Measurements from ENCODE around the gene PCDHGB5. TPM values are rescaled to one million over a fixed set of nuclear protein-coding genes. Genes with fewer than 3 reads are reported as not detected.
A peak's percentile ranks its signal among the peaks of the same experiment; 100 is the strongest.
"Not testable (repeated sequence)": the region's sequence is repeated elsewhere in the genome, so short reads cannot be mapped to it uniquely, and the experiment has no call there.

The PCDHGB5 gene
- total RNA-seq, 1 experiment from 2014 or later, result 12.4 TPM

- intact Hi-C loops (cut with micrococcal nuclease; ENCODE audit: unreplicated experiment), result loop anchor here (1.0 kb wide), 1 partner anchor 191 kb away; no protein-coding TSS in a partner anchor
- Mint-ChIP-seq H3K27me3 (ENCODE audit: unreplicated experiment) (no peaks in the 10 kb centered on the region), H3K27ac (ENCODE audit: unreplicated experiment) (peak within 1 kb of the TSS; percentile 75), H3K9me3 (ENCODE audit: low read depth, unreplicated experiment) (peaks cover 14% of the 10 kb centered on the region), H3K4me3 (ENCODE audit: low read depth, unreplicated experiment) (peak within 1 kb of the TSS; percentile 62), H3K36me3 (ENCODE audit: insufficient read depth, unreplicated experiment) (peaks cover 9% of the 10 kb centered on the region), H3K4me1 (ENCODE audit: low read depth, unreplicated experiment) (no peaks in the 10 kb centered on the region)
- CTCF ChIA-PET, result interaction anchor here (0.7 to 1.4 kb wide), 8 partner anchors 105 to 321 kb away, joined by 3 to 10 read pairs (median 4); partner anchors contain the start of genes PCDHB14 and PCDHGC3
- BruUV-seq (replicated peaks), result TSS peak; percentile 60
- no peak for TF ChIP-seq CTCF (IDR thresholded peaks at IDR 0.05; ENCODE audit: unreplicated experiment)
- peak; percentile 41 for DNase-seq
These were observed 27.5 kb upstream of the PCDHGB5 start, which contains the start of gene PCDHGB3 for GRCh38 chr5:141369994-141370848. Gene PCDHGB3 (plus strand): TSS chr5:141370242. CDS start chr5:141370395, 153 bp downstream.

- BruUV-seq (replicated peaks), result no TSS peak
- H3K4me1 Mint-ChIP-seq (ENCODE audit: low read depth, unreplicated experiment), result no peaks in the 10 kb centered on the region
- no peaks in the 10 kb centered on the region for H3K27me3 Mint-ChIP-seq (ENCODE audit: unreplicated experiment)
- intact Hi-C loops (cut with micrococcal nuclease; ENCODE audit: unreplicated experiment), result no loop called here
- DNase-seq, result no peak
- TF ChIP-seq CTCF (IDR thresholded peaks at IDR 0.05; ENCODE audit: unreplicated experiment), result no peak
- peaks cover 9% of the 10 kb centered on the region for H3K9me3 Mint-ChIP-seq (ENCODE audit: low read depth, unreplicated experiment)
- no peak overlapping the region for H3K27ac Mint-ChIP-seq (ENCODE audit: unreplicated experiment)
- CTCF ChIA-PET, result no interaction called here
- peaks cover 9% of the 10 kb centered on the region for H3K36me3 Mint-ChIP-seq (ENCODE audit: insufficient read depth, unreplicated experiment)
- H3K4me3 Mint-ChIP-seq (ENCODE audit: low read depth, unreplicated experiment), result no peak overlapping the region
These were observed 25.9 kb upstream of the PCDHGB5 start for GRCh38 chr5:141371572-141372475.

GRCh38 chr5:141373673-141374317 lies 24.0 kb upstream of the PCDHGB5 start, which contains the start of gene PCDHGA6:
Gene PCDHGA6 (plus strand): TSS chr5:141373891. CDS start chr5:141374084, 193 bp downstream.
- no TSS peak for BruUV-seq (replicated peaks)
- CTCF ChIA-PET, result no interaction called here
- no peaks in the 10 kb centered on the region for H3K27me3 Mint-ChIP-seq (ENCODE audit: unreplicated experiment)
- peaks cover 9% of the 10 kb centered on the region for H3K9me3 Mint-ChIP-seq (ENCODE audit: low read depth, unreplicated experiment)
- DNase-seq, result no peak
- intact Hi-C loops (cut with micrococcal nuclease; ENCODE audit: unreplicated experiment), result no loop called here
- no peak within 1 kb of the TSS for H3K27ac Mint-ChIP-seq (ENCODE audit: unreplicated experiment)
- peaks cover 9% of the 10 kb centered on the region for H3K36me3 Mint-ChIP-seq (ENCODE audit: insufficient read depth, unreplicated experiment)
- no peak within 1 kb of the TSS for H3K4me3 Mint-ChIP-seq (ENCODE audit: low read depth, unreplicated experiment)
- no peak for TF ChIP-seq CTCF (IDR thresholded peaks at IDR 0.05; ENCODE audit: unreplicated experiment)
- H3K4me1 Mint-ChIP-seq (ENCODE audit: low read depth, unreplicated experiment), result no peaks in the 10 kb centered on the region

- Mint-ChIP-seq H3K4me3 (ENCODE audit: low read depth, unreplicated experiment) (no peak overlapping the region), H3K4me1 (ENCODE audit: low read depth, unreplicated experiment) (no peaks in the 10 kb centered on the region), H3K36me3 (ENCODE audit: insufficient read depth, unreplicated experiment) (peaks cover 9% of the 10 kb centered on the region), H3K27ac (ENCODE audit: unreplicated experiment) (no peak overlapping the region), H3K9me3 (ENCODE audit: low read depth, unreplicated experiment) (peaks cover 9% of the 10 kb centered on the region), H3K27me3 (ENCODE audit: unreplicated experiment) (no peaks in the 10 kb centered on the region)
- no peak for DNase-seq
- intact Hi-C loops (cut with micrococcal nuclease; ENCODE audit: unreplicated experiment), result no loop called here
- no peak for TF ChIP-seq CTCF (IDR thresholded peaks at IDR 0.05; ENCODE audit: unreplicated experiment)
- BruUV-seq (replicated peaks), result no TSS peak
- CTCF ChIA-PET, result no interaction called here
These were observed 23.1 kb upstream of the PCDHGB5 start for GRCh38 chr5:141374627-141375026.

GRCh38 chr5:141375444-141376155 lies 22.1 kb upstream of the PCDHGB5 start:
- H3K9me3 Mint-ChIP-seq (ENCODE audit: low read depth, unreplicated experiment), result peaks cover 11% of the 10 kb centered on the region
- CTCF ChIA-PET, result not testable (repeated sequence)

More at GRCh38 chr5:141375444-141376155, 22.1 kb upstream of the PCDHGB5 start:
- H3K27me3 Mint-ChIP-seq (ENCODE audit: unreplicated experiment); intact Hi-C loops (cut with micrococcal nuclease; ENCODE audit: unreplicated experiment); DNase-seq; H3K4me1 Mint-ChIP-seq (ENCODE audit: low read depth, unreplicated experiment); H3K4me3 Mint-ChIP-seq (ENCODE audit: low read depth, unreplicated experiment); BruUV-seq (replicated peaks); H3K27ac Mint-ChIP-seq (ENCODE audit: unreplicated experiment); H3K36me3 Mint-ChIP-seq (ENCODE audit: insufficient read depth, unreplicated experiment): not testable (repeated sequence)
